ENCODE measurements around the gene KCNMB4. TPM values are rescaled to one million over a fixed set of nuclear protein-coding genes. Genes with fewer than 3 reads are reported as not detected.

Gene KCNMB4
- total and polyA plus RNA-seq, 9 donors: 8.2 to 30.3 (median 13.6) TPM

DNA sequence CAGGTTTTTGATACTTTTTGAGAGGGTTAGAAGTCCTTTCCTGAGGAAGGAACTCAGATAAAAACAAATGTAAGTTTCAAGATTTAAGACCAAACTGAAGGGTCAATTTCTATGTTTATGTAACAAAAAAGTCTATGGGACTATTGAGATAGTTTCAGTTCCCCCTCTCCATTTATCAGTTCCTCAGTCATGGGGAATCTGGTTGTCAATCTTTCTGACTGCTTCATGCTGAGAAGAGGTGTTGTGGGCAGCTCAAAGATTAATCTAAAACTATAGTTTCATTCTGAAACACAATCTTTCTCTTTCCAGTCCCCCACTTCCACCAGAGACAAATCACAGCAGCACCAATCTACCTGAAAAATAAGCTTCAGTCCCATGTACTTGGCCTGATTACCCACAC, 93.7 kb downstream of the KCNMB4 start:
- no peaks in the 10 kb centered on the region for H3K36me3 ChIP-seq (ENCODE audit: control insufficient read depth, insufficient read depth, low read length)
- H3K4me1 ChIP-seq (ENCODE audit: control insufficient read depth, insufficient read depth, low read length): no peaks in the 10 kb centered on the region
- no peak overlapping the region for H3K27ac ChIP-seq (ENCODE audit: low read length)
- H3K27me3 ChIP-seq (ENCODE audit: control insufficient read depth, insufficient read depth, low read length): no peaks in the 10 kb centered on the region
- no peak for DNase-seq
- H3K9me3 ChIP-seq (replicated peaks; ENCODE audit: control insufficient read depth, low read depth, low read length): peaks cover 2% of the 10 kb centered on the region
- H3K4me3 ChIP-seq (ENCODE audit: low read length): no peak overlapping the region

DNA sequence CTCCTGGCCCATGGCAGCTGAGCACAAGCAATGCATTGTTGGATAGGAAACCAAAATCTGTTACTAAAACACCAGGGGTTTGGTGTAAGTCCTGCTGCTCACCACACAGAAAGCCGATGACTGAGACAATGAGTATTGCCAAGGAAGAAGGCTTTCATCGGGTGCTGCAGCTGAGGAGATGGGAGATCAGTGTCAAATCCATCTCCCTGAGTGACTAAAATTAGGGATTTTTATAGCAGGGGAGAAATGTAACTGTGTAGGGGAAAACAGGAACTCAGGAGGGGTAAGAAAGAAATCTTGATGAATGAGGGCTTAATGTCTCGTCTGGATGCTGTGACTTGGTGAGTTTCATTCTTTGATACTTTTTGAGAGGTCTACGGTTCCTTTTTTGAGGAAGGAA, 97.9 kb downstream of the KCNMB4 start:
- Histone ChIP-seq H3K27ac (ENCODE audit: low read length) (no peak overlapping the region), H3K4me1 (ENCODE audit: control insufficient read depth, insufficient read depth, low read length) (no peaks in the 10 kb centered on the region), H3K27me3 (ENCODE audit: control insufficient read depth, insufficient read depth, low read length) (no peaks in the 10 kb centered on the region), H3K4me3 (ENCODE audit: low read length) (no peak overlapping the region), H3K36me3 (ENCODE audit: control insufficient read depth, insufficient read depth, low read length) (no peaks in the 10 kb centered on the region), H3K9me3 (replicated peaks; ENCODE audit: control insufficient read depth, low read depth, low read length) (peaks cover 2% of the 10 kb centered on the region)
- no peak for DNase-seq
- WGBS (ENCODE audit: insufficient coverage): 75% methylated on average over 3 of the region's 4 CpGs

DNA sequence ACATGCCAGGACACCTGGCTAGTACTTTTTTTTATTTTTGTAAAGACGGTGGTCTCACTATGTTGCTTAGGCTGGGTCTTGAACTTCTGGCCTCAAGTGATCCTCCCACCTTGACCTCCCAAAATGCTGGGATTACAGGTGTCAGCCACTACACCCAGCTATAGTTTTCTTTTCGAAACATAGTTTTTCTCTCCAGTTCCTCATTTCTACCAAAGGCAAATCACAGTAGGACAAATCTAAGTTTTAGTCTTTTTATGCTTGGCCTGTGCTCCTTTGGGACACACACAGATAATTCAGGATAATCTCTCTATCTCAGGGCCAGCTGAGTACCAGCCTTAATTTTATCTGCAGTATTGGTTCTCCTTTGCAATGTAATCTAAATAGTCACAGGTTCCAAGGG, 100.7 kb downstream of the KCNMB4 start:
- DNase-seq: no peak

DNA sequence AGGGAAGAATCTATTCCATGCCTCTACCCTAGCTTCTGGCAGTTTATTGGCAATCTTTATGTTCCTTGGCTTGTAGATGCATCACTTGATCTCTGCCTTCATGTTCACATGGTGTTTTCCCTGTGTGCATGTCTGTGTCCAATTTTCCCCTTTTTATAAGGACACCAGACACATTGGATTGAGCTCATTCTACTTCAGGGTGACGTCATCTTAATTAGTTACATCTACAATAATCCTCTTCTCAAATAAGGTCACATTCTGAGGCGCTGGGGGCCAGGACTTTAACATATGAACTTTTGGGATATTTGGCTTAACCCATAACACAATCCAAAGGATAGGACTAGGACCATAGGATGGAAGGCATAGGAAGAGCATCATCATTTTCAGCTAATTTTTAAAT, 101.4 kb downstream of the KCNMB4 start:
- no CpG with 5 or more reads among the region's 2 CpGs for WGBS (ENCODE audit: insufficient coverage)
- Histone ChIP-seq H3K4me3 (ENCODE audit: low read length) (no peak overlapping the region), H3K36me3 (ENCODE audit: control insufficient read depth, insufficient read depth, low read length) (no peaks in the 10 kb centered on the region), H3K9me3 (replicated peaks; ENCODE audit: control insufficient read depth, low read depth, low read length) (peaks cover 2% of the 10 kb centered on the region), H3K27ac (ENCODE audit: low read length) (no peak overlapping the region), H3K4me1 (ENCODE audit: control insufficient read depth, insufficient read depth, low read length) (no peaks in the 10 kb centered on the region), H3K27me3 (ENCODE audit: control insufficient read depth, insufficient read depth, low read length) (no peaks in the 10 kb centered on the region)
- no peak for DNase-seq

More for the DNA sequence above, 100.7 kb downstream of the KCNMB4 start:
- Histone ChIP-seq H3K36me3 (ENCODE audit: control insufficient read depth, insufficient read depth, low read length) (no peaks in the 10 kb centered on the region), H3K4me3 (ENCODE audit: low read length) (no peak overlapping the region), H3K27ac (ENCODE audit: low read length) (no peak overlapping the region), H3K27me3 (ENCODE audit: control insufficient read depth, insufficient read depth, low read length) (no peaks in the 10 kb centered on the region), H3K4me1 (ENCODE audit: control insufficient read depth, insufficient read depth, low read length) (no peaks in the 10 kb centered on the region), H3K9me3 (replicated peaks; ENCODE audit: control insufficient read depth, low read depth, low read length) (peaks cover 2% of the 10 kb centered on the region)
- 100% methylated on average over 2 of the region's 2 CpGs for WGBS (ENCODE audit: insufficient coverage)

DNA sequence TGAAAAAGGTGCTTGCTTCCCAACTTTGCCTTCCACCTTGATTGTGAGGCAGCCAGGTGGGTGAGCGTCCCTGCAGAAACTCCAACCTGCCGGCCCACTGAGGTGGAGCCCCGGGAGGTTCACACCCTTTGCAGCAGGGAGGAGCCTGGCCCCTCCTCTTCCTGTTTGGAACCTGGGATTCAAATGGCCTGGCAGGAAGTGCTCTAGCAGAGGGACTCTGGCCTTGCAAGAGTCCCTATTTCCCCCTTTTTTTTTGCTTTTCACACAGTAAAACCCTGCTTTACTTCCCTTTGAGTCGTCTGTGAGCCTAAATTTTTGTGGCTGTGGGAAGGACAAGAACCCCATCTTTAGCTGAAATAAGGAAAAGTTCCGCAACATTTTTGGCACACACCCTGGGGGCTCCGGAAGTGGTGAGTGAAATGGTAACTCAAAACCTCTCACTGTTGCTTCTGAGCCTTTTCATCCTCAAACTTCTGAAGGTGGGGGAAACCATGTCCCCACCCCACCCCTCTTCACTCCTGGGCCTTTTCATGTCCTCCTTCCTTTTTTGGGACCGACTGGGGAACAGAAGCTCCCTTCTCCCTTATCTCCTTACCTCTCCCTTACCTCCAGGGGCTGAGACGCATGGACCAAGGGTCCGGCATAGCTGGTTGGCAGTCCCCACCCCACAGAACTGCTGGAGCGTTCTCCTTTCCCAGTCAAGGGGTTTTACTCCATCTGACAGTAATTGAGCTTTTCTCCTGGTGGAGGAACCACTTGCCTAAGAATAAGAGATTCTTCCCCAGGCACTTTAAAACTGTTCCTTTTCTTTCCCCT, 102.0 kb downstream of the KCNMB4 start:
- no peaks in the 10 kb centered on the region for H3K27me3 ChIP-seq (ENCODE audit: control insufficient read depth, insufficient read depth, low read length)
- no peak overlapping the region for H3K4me3 ChIP-seq (ENCODE audit: low read length)
- no peaks in the 10 kb centered on the region for H3K36me3 ChIP-seq (ENCODE audit: control insufficient read depth, insufficient read depth, low read length)
- H3K4me1 ChIP-seq (ENCODE audit: control insufficient read depth, insufficient read depth, low read length): no peaks in the 10 kb centered on the region
- DNase-seq: no peak
- WGBS (ENCODE audit: insufficient coverage): 78% methylated on average over 6 of the region's 10 CpGs
- H3K27ac ChIP-seq (ENCODE audit: low read length): no peak overlapping the region
- peaks cover 2% of the 10 kb centered on the region for H3K9me3 ChIP-seq (replicated peaks; ENCODE audit: control insufficient read depth, low read depth, low read length)

DNA sequence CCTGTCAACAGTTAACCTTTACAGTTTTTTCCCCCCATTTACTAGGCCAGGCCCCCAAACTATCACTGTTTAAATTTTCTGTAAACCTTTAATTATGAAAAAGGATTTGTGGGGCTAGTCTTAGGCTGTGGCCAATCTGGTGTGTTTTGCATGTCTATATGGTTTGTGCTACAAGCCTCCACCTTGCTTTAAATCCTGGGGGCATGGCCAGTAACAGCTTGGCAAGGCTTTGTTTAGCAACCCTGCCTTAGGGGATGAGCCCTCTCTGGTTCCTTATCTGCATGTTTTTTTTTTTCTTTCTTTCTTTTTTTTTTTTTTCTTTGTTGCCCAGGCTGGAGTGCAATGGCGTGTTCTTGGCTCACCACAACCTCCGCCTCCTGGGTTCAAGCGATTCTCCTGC, 102.7 kb downstream of the KCNMB4 start:
- Histone ChIP-seq H3K36me3 (ENCODE audit: control insufficient read depth, insufficient read depth, low read length) (no peaks in the 10 kb centered on the region), H3K4me3 (ENCODE audit: low read length) (no peak overlapping the region), H3K27me3 (ENCODE audit: control insufficient read depth, insufficient read depth, low read length) (no peaks in the 10 kb centered on the region), H3K4me1 (ENCODE audit: control insufficient read depth, insufficient read depth, low read length) (no peaks in the 10 kb centered on the region), H3K27ac (ENCODE audit: low read length) (no peak overlapping the region), H3K9me3 (replicated peaks; ENCODE audit: control insufficient read depth, low read depth, low read length) (peaks cover 2% of the 10 kb centered on the region)
- no CpG with 5 or more reads among the region's 3 CpGs for WGBS (ENCODE audit: insufficient coverage)
- no peak for DNase-seq

DNA sequence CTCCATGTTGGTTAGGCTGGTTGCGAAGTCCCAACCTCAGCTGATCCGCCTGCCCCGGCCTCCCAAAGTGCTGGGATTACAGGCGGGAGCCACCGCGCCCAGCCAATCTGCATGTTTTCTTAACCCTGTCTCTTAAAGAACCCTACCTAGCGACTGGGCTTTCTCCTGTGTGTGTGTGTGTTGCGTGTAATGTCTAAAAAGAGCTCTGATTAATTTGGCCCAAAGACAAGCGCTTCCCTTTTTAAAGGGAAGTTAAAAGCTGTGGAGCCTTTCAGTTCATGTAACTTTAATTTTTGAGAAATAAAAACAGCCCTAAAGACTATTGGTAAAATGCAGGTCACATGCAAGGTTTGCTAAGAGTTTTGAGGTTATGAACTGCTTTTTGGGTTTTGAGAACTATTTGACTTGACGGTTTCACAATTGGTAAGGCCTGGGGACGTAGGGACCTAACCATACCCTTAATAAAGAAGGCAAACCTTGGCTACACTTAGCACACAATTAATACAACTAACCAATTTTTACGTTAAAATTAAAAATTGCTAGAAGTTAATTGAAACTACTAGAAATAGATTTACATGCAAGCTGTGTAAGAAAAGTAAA, 103.2 kb downstream of the KCNMB4 start:
- WGBS (ENCODE audit: insufficient coverage): no CpG with 5 or more reads among the region's 12 CpGs
- H3K4me1 ChIP-seq (ENCODE audit: control insufficient read depth, insufficient read depth, low read length): no peaks in the 10 kb centered on the region
- no peak overlapping the region for H3K27ac ChIP-seq (ENCODE audit: low read length)
- H3K4me3 ChIP-seq (ENCODE audit: low read length): no peak overlapping the region
- peak; percentile 12 for DNase-seq
- no peaks in the 10 kb centered on the region for H3K36me3 ChIP-seq (ENCODE audit: control insufficient read depth, insufficient read depth, low read length)
- no peaks in the 10 kb centered on the region for H3K9me3 ChIP-seq (replicated peaks; ENCODE audit: control insufficient read depth, low read depth, low read length)
- H3K27me3 ChIP-seq (ENCODE audit: control insufficient read depth, insufficient read depth, low read length): no peaks in the 10 kb centered on the region

DNA sequence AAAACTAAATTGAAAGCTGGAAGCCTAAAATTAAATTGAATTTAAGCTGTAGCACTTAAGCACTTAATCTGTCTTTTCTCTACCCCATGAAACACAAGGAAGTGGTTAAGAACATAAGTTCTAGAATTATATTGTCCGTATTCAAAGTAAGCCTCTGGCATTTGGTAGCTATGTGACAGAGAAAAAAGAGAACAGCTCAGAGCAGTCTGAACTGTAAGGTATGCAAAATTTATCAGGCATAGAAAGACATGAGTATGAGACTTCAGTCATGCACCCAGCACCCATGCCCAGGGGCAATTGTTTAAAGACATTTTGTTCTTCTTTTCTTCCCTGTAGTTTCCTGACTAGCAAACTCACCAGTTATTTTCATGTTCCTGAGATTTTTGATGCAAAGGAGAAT, 116.7 kb downstream of the KCNMB4 start:
- Histone ChIP-seq H3K27me3 (ENCODE audit: control insufficient read depth, insufficient read depth, low read length) (no peaks in the 10 kb centered on the region), H3K27ac (ENCODE audit: low read length) (no peak overlapping the region), H3K9me3 (replicated peaks; ENCODE audit: control insufficient read depth, low read depth, low read length) (no peaks in the 10 kb centered on the region), H3K4me1 (ENCODE audit: control insufficient read depth, insufficient read depth, low read length) (no peaks in the 10 kb centered on the region), H3K36me3 (ENCODE audit: control insufficient read depth, insufficient read depth, low read length) (no peaks in the 10 kb centered on the region), H3K4me3 (ENCODE audit: low read length) (no peak overlapping the region)
- no CpG with 5 or more reads among the region's 1 CpG for WGBS (ENCODE audit: insufficient coverage)
- DNase-seq: no peak

Other genes starting within 250 kb of the KCNMB4 start
- gene CNOT2, start 122.9 kb upstream of the KCNMB4 start, total RNA-seq: 97.9 TPM
- 10 to 100 TPM; 54.8 to 91.7 (median 77.2) TPM for gene CNOT2, start 122.9 kb upstream of the KCNMB4 start, polyA plus RNA-seq (ENCODE audit: insufficient read depth in 1 of 8, insufficient read length in 8 of 8, low replicate concordance in 1 of 8)

Data from muscle of leg (tissue), 11 donors.